Panc1 (cell line): ENCODE results near the gene PAX5.

Source experiments
- POLR2AphosphoS5 ChIP-seq: IDR thresholded peaks from 2 replicates; pipeline ENCODE4 v1.6.1; 2012; ENCODE audit warnings: mild to moderate bottlenecking, low read depth, low read length, moderate library complexity
- TF ChIP-seq, protein P1 (sequence below): fragments of 450-650 bp; IDR thresholded peaks from 2 replicates; pipeline ENCODE4 v1.5.1; 2017; ENCODE audit warnings: mild to moderate bottlenecking
- TF ChIP-seq, protein P2 (sequence below), 2 experiments: IDR thresholded peaks; 2 replicates each; pipeline ENCODE4 v1.6.1; 2011 to 2012; ENCODE audit warnings: low read depth in 2 of 2, control low read depth in 1 of 2, low read length in 1 of 2, mild to moderate bottlenecking in 1 of 2, moderate library complexity in 1 of 2; ENCODE audit not compliant: insufficient read depth in 1 of 2

DNA sequence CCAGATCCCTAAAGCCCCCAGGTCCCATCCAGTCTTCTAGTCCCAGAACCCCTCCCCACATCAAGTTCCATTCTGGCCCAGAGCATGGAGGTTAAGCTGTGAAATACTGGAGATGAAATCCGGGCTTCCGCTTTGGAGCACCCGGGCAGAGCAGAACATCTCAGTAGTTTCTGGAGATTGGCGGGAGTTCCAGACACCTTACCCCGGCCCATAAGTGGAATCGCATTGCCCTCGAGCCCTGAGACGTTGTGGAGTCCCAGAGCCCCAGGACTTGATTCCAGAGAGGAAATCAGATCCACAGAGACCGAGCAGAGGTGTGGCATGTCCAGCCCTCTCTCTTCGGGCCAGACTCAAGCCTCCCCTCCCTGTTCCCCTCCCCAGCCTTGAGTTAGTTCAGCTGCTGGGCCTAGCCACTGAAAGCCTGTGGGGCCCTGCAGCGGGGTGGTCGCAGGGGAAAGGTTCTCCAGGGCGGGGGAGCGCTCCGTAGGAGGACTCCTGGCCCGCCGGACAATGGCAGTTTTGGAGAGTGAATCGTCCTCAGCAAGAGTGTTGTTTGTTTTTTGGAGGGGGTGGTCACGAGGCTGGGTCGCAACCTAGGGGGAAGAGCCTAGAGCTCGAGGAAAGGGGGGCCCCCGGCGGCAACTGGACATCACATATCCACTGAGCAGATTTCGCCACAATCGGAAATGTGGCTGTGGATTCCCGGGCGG, 1.0 kb upstream of the PAX5 start:
- TF ChIP-seq, protein P1, sequence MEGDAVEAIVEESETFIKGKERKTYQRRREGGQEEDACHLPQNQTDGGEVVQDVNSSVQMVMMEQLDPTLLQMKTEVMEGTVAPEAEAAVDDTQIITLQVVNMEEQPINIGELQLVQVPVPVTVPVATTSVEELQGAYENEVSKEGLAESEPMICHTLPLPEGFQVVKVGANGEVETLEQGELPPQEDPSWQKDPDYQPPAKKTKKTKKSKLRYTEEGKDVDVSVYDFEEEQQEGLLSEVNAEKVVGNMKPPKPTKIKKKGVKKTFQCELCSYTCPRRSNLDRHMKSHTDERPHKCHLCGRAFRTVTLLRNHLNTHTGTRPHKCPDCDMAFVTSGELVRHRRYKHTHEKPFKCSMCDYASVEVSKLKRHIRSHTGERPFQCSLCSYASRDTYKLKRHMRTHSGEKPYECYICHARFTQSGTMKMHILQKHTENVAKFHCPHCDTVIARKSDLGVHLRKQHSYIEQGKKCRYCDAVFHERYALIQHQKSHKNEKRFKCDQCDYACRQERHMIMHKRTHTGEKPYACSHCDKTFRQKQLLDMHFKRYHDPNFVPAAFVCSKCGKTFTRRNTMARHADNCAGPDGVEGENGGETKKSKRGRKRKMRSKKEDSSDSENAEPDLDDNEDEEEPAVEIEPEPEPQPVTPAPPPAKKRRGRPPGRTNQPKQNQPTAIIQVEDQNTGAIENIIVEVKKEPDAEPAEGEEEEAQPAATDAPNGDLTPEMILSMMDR: no peak
- TF ChIP-seq, protein P2, sequence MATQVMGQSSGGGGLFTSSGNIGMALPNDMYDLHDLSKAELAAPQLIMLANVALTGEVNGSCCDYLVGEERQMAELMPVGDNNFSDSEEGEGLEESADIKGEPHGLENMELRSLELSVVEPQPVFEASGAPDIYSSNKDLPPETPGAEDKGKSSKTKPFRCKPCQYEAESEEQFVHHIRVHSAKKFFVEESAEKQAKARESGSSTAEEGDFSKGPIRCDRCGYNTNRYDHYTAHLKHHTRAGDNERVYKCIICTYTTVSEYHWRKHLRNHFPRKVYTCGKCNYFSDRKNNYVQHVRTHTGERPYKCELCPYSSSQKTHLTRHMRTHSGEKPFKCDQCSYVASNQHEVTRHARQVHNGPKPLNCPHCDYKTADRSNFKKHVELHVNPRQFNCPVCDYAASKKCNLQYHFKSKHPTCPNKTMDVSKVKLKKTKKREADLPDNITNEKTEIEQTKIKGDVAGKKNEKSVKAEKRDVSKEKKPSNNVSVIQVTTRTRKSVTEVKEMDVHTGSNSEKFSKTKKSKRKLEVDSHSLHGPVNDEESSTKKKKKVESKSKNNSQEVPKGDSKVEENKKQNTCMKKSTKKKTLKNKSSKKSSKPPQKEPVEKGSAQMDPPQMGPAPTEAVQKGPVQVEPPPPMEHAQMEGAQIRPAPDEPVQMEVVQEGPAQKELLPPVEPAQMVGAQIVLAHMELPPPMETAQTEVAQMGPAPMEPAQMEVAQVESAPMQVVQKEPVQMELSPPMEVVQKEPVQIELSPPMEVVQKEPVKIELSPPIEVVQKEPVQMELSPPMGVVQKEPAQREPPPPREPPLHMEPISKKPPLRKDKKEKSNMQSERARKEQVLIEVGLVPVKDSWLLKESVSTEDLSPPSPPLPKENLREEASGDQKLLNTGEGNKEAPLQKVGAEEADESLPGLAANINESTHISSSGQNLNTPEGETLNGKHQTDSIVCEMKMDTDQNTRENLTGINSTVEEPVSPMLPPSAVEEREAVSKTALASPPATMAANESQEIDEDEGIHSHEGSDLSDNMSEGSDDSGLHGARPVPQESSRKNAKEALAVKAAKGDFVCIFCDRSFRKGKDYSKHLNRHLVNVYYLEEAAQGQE (IDR thresholded peaks at IDR 0.05; ENCODE audit: insufficient read depth in 1 of 2, low read depth in 2 of 2, low read length in 1 of 2): no peak
- TF ChIP-seq POLR2AphosphoS5: no peak
